ENCODE results near the gene KDM4C. TPM values are rescaled to one million over a fixed set of nuclear protein-coding genes. Genes with fewer than 3 reads are reported as not detected.

KDM4C gene
- total RNA-seq, 1 donor from 2014 or later: 39.8 TPM

- Histone ChIP-seq H3K27me3 (ENCODE audit: low read depth) (no peaks in the 10 kb centered on the region), H3K36me3 (peaks cover 3% of the 10 kb centered on the region), H3K4me3 (no peak overlapping the region), H3K27ac (no peak overlapping the region), H3K4me1 (no peaks in the 10 kb centered on the region), H3K9me3 (no peaks in the 10 kb centered on the region)
- no peak for ATAC-seq
- intact Hi-C loops (cut with DNase I): no loop called here
- TF ChIP-seq, protein P1, sequence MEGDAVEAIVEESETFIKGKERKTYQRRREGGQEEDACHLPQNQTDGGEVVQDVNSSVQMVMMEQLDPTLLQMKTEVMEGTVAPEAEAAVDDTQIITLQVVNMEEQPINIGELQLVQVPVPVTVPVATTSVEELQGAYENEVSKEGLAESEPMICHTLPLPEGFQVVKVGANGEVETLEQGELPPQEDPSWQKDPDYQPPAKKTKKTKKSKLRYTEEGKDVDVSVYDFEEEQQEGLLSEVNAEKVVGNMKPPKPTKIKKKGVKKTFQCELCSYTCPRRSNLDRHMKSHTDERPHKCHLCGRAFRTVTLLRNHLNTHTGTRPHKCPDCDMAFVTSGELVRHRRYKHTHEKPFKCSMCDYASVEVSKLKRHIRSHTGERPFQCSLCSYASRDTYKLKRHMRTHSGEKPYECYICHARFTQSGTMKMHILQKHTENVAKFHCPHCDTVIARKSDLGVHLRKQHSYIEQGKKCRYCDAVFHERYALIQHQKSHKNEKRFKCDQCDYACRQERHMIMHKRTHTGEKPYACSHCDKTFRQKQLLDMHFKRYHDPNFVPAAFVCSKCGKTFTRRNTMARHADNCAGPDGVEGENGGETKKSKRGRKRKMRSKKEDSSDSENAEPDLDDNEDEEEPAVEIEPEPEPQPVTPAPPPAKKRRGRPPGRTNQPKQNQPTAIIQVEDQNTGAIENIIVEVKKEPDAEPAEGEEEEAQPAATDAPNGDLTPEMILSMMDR (IDR thresholded peaks at IDR 0.05): no peak
- no peak for DNase-seq
Observed at GRCh38 chr9:7095058-7095457, 337.3 kb downstream of the KDM4C start.

GRCh38 chr9:7097040-7097715, 339.4 kb downstream of the KDM4C start:
- Histone ChIP-seq H3K4me3 (no peak overlapping the region), H3K9me3 (no peaks in the 10 kb centered on the region), H3K4me1 (no peaks in the 10 kb centered on the region), H3K36me3 (peaks cover 3% of the 10 kb centered on the region), H3K27me3 (ENCODE audit: low read depth) (no peaks in the 10 kb centered on the region), H3K27ac (no peak overlapping the region)
- TF ChIP-seq, protein P1 (IDR thresholded peaks at IDR 0.05): no peak
- ATAC-seq: no peak
- no peak for DNase-seq
- intact Hi-C loops (cut with DNase I): no loop called here

- ATAC-seq (no peak), DNase-seq (no peak)
- TF ChIP-seq, protein P1 (IDR thresholded peaks at IDR 0.05): no peak
- no peaks in the 10 kb centered on the region for H3K4me1 ChIP-seq
- intact Hi-C loops (cut with DNase I): no loop called here
- H3K9me3 ChIP-seq: no peaks in the 10 kb centered on the region
- no peak overlapping the region for H3K4me3 ChIP-seq
- H3K36me3 ChIP-seq: peaks cover 3% of the 10 kb centered on the region
- no peaks in the 10 kb centered on the region for H3K27me3 ChIP-seq (ENCODE audit: low read depth)
- H3K27ac ChIP-seq: no peak overlapping the region
Observed at GRCh38 chr9:7097785-7098752, 340.3 kb downstream of the KDM4C start.

GRCh38 chr9:7103367-7103766, 345.6 kb downstream of the KDM4C start:
- Histone ChIP-seq H3K4me3 (no peak overlapping the region), H3K4me1 (no peaks in the 10 kb centered on the region), H3K36me3 (peaks cover 22% of the 10 kb centered on the region), H3K27ac (no peak overlapping the region), H3K27me3 (ENCODE audit: low read depth) (no peaks in the 10 kb centered on the region), H3K9me3 (no peaks in the 10 kb centered on the region)
- DNase-seq: no peak
- TF ChIP-seq, protein P1 (IDR thresholded peaks at IDR 0.05): no peak
- ATAC-seq: no peak
- intact Hi-C loops (cut with DNase I): no loop called here

GRCh38 chr9:7103771-7104170, 346.0 kb downstream of the KDM4C start:
- intact Hi-C loops (cut with DNase I): no loop called here
- no peak for ATAC-seq

More at GRCh38 chr9:7103771-7104170, 346.0 kb downstream of the KDM4C start:
- no peak for DNase-seq
- Histone ChIP-seq H3K27me3 (ENCODE audit: low read depth) (no peaks in the 10 kb centered on the region), H3K4me3 (no peak overlapping the region), H3K27ac (no peak overlapping the region), H3K4me1 (no peaks in the 10 kb centered on the region), H3K9me3 (no peaks in the 10 kb centered on the region), H3K36me3 (peaks cover 22% of the 10 kb centered on the region)
- TF ChIP-seq, protein P1 (IDR thresholded peaks at IDR 0.05): no peak
